Measurements from ENCODE around the gene GLB1L3. TPM values are rescaled to one million over a fixed set of nuclear protein-coding genes. Genes with fewer than 3 reads are reported as not detected.
"Not testable (repeated sequence)": the region's sequence is repeated elsewhere in the genome, so short reads cannot be mapped to it uniquely, and the experiment has no call there.

The GLB1L3 gene
- total RNA-seq, 1 donor from 2014 or later: not detected

GRCh38 chr11:134343646-134344045, 67.5 kb downstream of the GLB1L3 start:
- no peak for DNase-seq (ENCODE audit: low read depth)

- not testable (repeated sequence) for DNase-seq (ENCODE audit: low read depth)
Measured at GRCh38 chr11:134344497-134345236, 68.5 kb downstream of the GLB1L3 start.

GRCh38 chr11:134345237-134345550, 69.0 kb downstream of the GLB1L3 start:
- DNase-seq (ENCODE audit: low read depth): no peak

- no peak for DNase-seq (ENCODE audit: low read depth)
Measured at GRCh38 chr11:134346101-134346975, 70.2 kb downstream of the GLB1L3 start.

- DNase-seq (ENCODE audit: low read depth): no peak
Measured at GRCh38 chr11:134346976-134347350, 70.8 kb downstream of the GLB1L3 start.

- no peak for DNase-seq (ENCODE audit: low read depth)
Measured at GRCh38 chr11:134347441-134347840, 71.3 kb downstream of the GLB1L3 start.

GRCh38 chr11:134349109-134349801, 73.1 kb downstream of the GLB1L3 start:
- DNase-seq (ENCODE audit: low read depth): no peak

- DNase-seq (ENCODE audit: low read depth): no peak
Measured at GRCh38 chr11:134349802-134350355, 73.7 kb downstream of the GLB1L3 start.

- DNase-seq (ENCODE audit: low read depth): no peak
Measured at GRCh38 chr11:134350381-134350780, 74.2 kb downstream of the GLB1L3 start.

GRCh38 chr11:134352111-134352510, 75.9 kb downstream of the GLB1L3 start:
- DNase-seq (ENCODE audit: low read depth): no peak

GRCh38 chr11:134355136-134355535, 79.0 kb downstream of the GLB1L3 start:
- DNase-seq (ENCODE audit: low read depth): no peak

- no peak for DNase-seq (ENCODE audit: low read depth)
Measured at GRCh38 chr11:134355656-134356055, 79.5 kb downstream of the GLB1L3 start.

- DNase-seq (ENCODE audit: low read depth): no peak
Measured at GRCh38 chr11:134356656-134357544, 80.7 kb downstream of the GLB1L3 start.

GRCh38 chr11:134357545-134357839, 81.3 kb downstream of the GLB1L3 start:
- DNase-seq (ENCODE audit: low read depth): no peak

GRCh38 chr11:134358165-134358855, 82.1 kb downstream of the GLB1L3 start:
- no peak for DNase-seq (ENCODE audit: low read depth)

GRCh38 chr11:134358856-134359490, 82.8 kb downstream of the GLB1L3 start:
- DNase-seq (ENCODE audit: low read depth): no peak

GRCh38 chr11:134359646-134360045, 83.5 kb downstream of the GLB1L3 start:
- DNase-seq (ENCODE audit: low read depth): no peak

- DNase-seq (ENCODE audit: low read depth): peak; percentile 41
Measured at GRCh38 chr11:134360050-134360835, 84.1 kb downstream of the GLB1L3 start.

GRCh38 chr11:134361661-134362060, 85.5 kb downstream of the GLB1L3 start:
- DNase-seq (ENCODE audit: low read depth): no peak
